Transverse colon (tissue), 4 donors: ENCODE measurements around the gene ATE1.

Experiments
- POLR2AphosphoS5 ChIP-seq, 3 donors: sonication (generic); formaldehyde crosslinking; IDR thresholded peaks; one replicate each; pipeline ENCODE4 v1.6.1; 2016; ENCODE audit warnings: antibody characterized with exemption in 3 of 3
- TF ChIP-seq, protein P1 (sequence below), 5 experiments: fragments of 200-600 bp in 3 of 5; fragments of 450-650 bp in 2 of 5; sonication (generic) in 3 of 5; IDR thresholded peaks; 1 replicate in 2 of 5; 2 replicates in 3 of 5; pipeline ENCODE4 v1.5.1; 2016 to 2017; ENCODE audit warnings: antibody characterized with exemption in 5 of 5, inconsistent platforms in 3 of 5, mild to moderate bottlenecking in 2 of 5, moderate library complexity in 1 of 5

- TF ChIP-seq, protein P1, sequence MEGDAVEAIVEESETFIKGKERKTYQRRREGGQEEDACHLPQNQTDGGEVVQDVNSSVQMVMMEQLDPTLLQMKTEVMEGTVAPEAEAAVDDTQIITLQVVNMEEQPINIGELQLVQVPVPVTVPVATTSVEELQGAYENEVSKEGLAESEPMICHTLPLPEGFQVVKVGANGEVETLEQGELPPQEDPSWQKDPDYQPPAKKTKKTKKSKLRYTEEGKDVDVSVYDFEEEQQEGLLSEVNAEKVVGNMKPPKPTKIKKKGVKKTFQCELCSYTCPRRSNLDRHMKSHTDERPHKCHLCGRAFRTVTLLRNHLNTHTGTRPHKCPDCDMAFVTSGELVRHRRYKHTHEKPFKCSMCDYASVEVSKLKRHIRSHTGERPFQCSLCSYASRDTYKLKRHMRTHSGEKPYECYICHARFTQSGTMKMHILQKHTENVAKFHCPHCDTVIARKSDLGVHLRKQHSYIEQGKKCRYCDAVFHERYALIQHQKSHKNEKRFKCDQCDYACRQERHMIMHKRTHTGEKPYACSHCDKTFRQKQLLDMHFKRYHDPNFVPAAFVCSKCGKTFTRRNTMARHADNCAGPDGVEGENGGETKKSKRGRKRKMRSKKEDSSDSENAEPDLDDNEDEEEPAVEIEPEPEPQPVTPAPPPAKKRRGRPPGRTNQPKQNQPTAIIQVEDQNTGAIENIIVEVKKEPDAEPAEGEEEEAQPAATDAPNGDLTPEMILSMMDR (IDR thresholded peaks at IDR 0.05) = no peak
- TF ChIP-seq POLR2AphosphoS5 (IDR thresholded peaks at IDR 0.05) = no peak
Measured at GRCh38 chr10:121904888-121905287, 22.9 kb downstream of the ATE1 start.
